H1 (cell line): ENCODE data around the gene NT5C.

ENCODE experiments used
- BACH1 ChIP-seq: IDR thresholded peaks from 2 replicates; pipeline ENCODE4 v1.6.1; 2012; ENCODE audit warnings: low read length, improper control_type of control experiment
- BCL11A ChIP-seq, 2 experiments: IDR thresholded peaks; one replicate each; pipeline ENCODE4 v1.6.1; 2011; ENCODE audit warnings: low read depth in 2 of 2, low read length in 2 of 2, mild to moderate bottlenecking in 2 of 2
- CHD1 ChIP-seq: IDR thresholded peaks from 2 replicates; pipeline ENCODE4 v1.6.1; 2012; ENCODE audit warnings: low read depth, low read length, improper control_type of control experiment
- EP300 ChIP-seq, 2 experiments: IDR thresholded peaks; 1 replicate in 1 of 2; 2 replicates in 1 of 2; pipeline ENCODE4 v1.6.1; 2011 to 2012; ENCODE audit warnings: low read depth in 2 of 2, low read length in 2 of 2, mild to moderate bottlenecking in 2 of 2, borderline replicate concordance in 1 of 2, inconsistent platforms in 1 of 2, moderate library complexity in 1 of 2
- FOSL1 ChIP-seq: IDR thresholded peaks from 2 replicates; pipeline ENCODE4 v1.6.1; 2011; ENCODE audit warnings: mild to moderate bottlenecking, low read depth, low read length, moderate library complexity; ENCODE audit not compliant: insufficient read depth
- GABPA ChIP-seq: IDR thresholded peaks from 2 replicates; pipeline ENCODE4 v1.6.1; 2011; ENCODE audit warnings: mild to moderate bottlenecking, low read length, moderate library complexity, borderline replicate concordance; ENCODE audit not compliant: insufficient read depth
- JUN ChIP-seq: IDR thresholded peaks from 2 replicates; pipeline ENCODE4 v1.6.1; 2011; ENCODE audit warnings: low read depth, mild to moderate bottlenecking, improper control_type of control experiment, low read length
- POLR2A ChIP-seq, 2 experiments: IDR thresholded peaks; 1 replicate in 1 of 2; 2 replicates in 1 of 2; pipeline ENCODE4 v1.6.1; 2011; ENCODE audit warnings: low read depth in 2 of 2, low read length in 2 of 2, mild to moderate bottlenecking in 2 of 2; ENCODE audit errors: control extremely low read depth in 1 of 2
- RXRA ChIP-seq: IDR thresholded peaks from 2 replicates; pipeline ENCODE4 v1.6.1; 2011; ENCODE audit warnings: low read depth, mild to moderate bottlenecking, low read length, moderate library complexity; ENCODE audit not compliant: insufficient read depth
- SIN3A ChIP-seq, 2 experiments: IDR thresholded peaks in 1 of 2; conservative IDR thresholded peaks in 1 of 2; 2 replicates each; pipeline ENCODE4 v1.6.1; 2011 to 2012; ENCODE audit warnings: low read length in 2 of 2, improper control_type of control experiment in 1 of 2, low read depth in 1 of 2, mild to moderate bottlenecking in 1 of 2
- ZNF274 ChIP-seq: IDR thresholded peaks from 2 replicates; pipeline ENCODE4 v1.7.0; 2012; ENCODE audit warnings: low read length, borderline replicate concordance; ENCODE audit errors: extremely low read depth
- TF ChIP-seq, protein P1 (sequence below), 3 experiments: IDR thresholded peaks; 1 replicate in 2 of 3; 2 replicates in 1 of 3; pipeline versions ENCODE4 v1.5.1 to v1.6.1; 2011; ENCODE audit warnings: low read length in 3 of 3, mild to moderate bottlenecking in 3 of 3, inconsistent platforms in 2 of 3, low read depth in 1 of 3, moderate library complexity in 1 of 3; ENCODE audit not compliant: insufficient read depth in 1 of 3; ENCODE audit errors: control extremely low read depth in 1 of 3

DNA sequence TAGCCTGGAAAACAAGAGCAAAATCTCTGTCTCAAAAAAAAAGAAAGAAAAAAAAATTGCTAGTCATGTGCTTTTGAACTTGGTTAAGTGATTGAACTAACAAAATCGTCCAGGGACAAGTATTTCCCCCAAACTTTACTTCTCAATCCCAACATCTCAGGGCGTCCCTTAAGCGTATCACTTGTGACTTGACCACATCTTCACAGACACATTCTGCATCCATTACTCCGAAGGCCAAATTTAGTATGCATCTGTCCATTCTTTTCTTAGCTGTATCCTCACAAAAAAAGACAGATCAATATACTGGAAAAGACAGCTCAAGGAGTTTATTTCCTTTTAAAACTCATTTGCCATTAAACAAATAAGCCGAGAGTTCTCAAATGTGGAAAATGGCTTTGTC is 28.7 kb upstream of the NT5C start:
- TF ChIP-seq ZNF274 (no peak), RXRA (no peak), BCL11A (IDR thresholded peaks at IDR 0.05; ENCODE audit: low read depth in 2 of 2, low read length in 2 of 2) (no peak), GABPA (no peak), EP300 (IDR thresholded peaks at IDR 0.05; ENCODE audit: borderline replicate concordance in 1 of 2, low read depth in 2 of 2, low read length in 2 of 2) (no peak), POLR2A (IDR thresholded peaks at IDR 0.05; ENCODE audit: control extremely low read depth in 1 of 2, low read depth in 2 of 2, low read length in 2 of 2) (no peak), CHD1 (no peak), SIN3A (conservative IDR thresholded peaks at IDR 0.05 in 1 of 2, IDR thresholded peaks at IDR 0.05 in 1 of 2; ENCODE audit: low read depth in 1 of 2, low read length in 2 of 2) (no peak), BACH1 (no peak), FOSL1 (no peak), JUN (no peak)
- TF ChIP-seq, protein P1, sequence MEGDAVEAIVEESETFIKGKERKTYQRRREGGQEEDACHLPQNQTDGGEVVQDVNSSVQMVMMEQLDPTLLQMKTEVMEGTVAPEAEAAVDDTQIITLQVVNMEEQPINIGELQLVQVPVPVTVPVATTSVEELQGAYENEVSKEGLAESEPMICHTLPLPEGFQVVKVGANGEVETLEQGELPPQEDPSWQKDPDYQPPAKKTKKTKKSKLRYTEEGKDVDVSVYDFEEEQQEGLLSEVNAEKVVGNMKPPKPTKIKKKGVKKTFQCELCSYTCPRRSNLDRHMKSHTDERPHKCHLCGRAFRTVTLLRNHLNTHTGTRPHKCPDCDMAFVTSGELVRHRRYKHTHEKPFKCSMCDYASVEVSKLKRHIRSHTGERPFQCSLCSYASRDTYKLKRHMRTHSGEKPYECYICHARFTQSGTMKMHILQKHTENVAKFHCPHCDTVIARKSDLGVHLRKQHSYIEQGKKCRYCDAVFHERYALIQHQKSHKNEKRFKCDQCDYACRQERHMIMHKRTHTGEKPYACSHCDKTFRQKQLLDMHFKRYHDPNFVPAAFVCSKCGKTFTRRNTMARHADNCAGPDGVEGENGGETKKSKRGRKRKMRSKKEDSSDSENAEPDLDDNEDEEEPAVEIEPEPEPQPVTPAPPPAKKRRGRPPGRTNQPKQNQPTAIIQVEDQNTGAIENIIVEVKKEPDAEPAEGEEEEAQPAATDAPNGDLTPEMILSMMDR (IDR thresholded peaks at IDR 0.05; ENCODE audit: control extremely low read depth in 1 of 3, insufficient read depth in 1 of 3, low read depth in 1 of 3, low read length in 3 of 3), result no peak
